ENCODE results near the gene C3AR1.
"Not testable (repeated sequence)": the region's sequence is repeated elsewhere in the genome, so short reads cannot be mapped to it uniquely, and the experiment has no call there.

Gene C3AR1

GRCh38 chr12:8096281-8096915 is 30.2 kb upstream of the C3AR1 start:
- Histone ChIP-seq H2AFZ (ENCODE audit: low read depth, low read length) (no peak overlapping the region), H3K9me3 (ENCODE audit: control insufficient read depth, low read length) (no peaks in the 10 kb centered on the region), H3K9ac (ENCODE audit: low read length) (no peak overlapping the region), H3K36me3 (ENCODE audit: control insufficient read depth in 1 of 2, insufficient read depth in 2 of 2, low read depth in 1 of 2, low read length in 2 of 2) (peaks cover 14 to 72% of the 10 kb centered on the region in 2 experiments), H3K27ac (ENCODE audit: low read length, poor library complexity, severe bottlenecking) (no peak overlapping the region), H3K4me3 (ENCODE audit: insufficient read depth in 1 of 2, low read depth in 1 of 2, low read length in 2 of 2) (no peak overlapping the region), H3K14ac (ENCODE audit: low read length in 2 of 2) (no peak overlapping the region), H3K18ac (ENCODE audit: low read depth in 1 of 2, low read length in 2 of 2) (no peak overlapping the region), H4K91ac (ENCODE audit: low read length) (no peak overlapping the region), H2AK5ac (ENCODE audit: low read length, severe bottlenecking) (no peak overlapping the region), H4K8ac (ENCODE audit: low read length) (no peak overlapping the region), H3K4me1 (ENCODE audit: control insufficient read depth, insufficient read depth, low read depth, low read length) (no peaks in the 10 kb centered on the region), H3K4me2 (ENCODE audit: low read length, poor library complexity, severe bottlenecking) (no peak overlapping the region), H2BK12ac (ENCODE audit: low read length in 2 of 2) (no peak overlapping the region), H2BK5ac (ENCODE audit: low read depth, low read length, poor library complexity, severe bottlenecking) (no peak overlapping the region), H3K23ac (ENCODE audit: low read length in 2 of 2) (no peak overlapping the region), H3K79me1 (replicated peaks; ENCODE audit: low read length, poor library complexity, severe bottlenecking) (peaks cover 15% of the 10 kb centered on the region), H3K27me3 (ENCODE audit: control insufficient read depth in 1 of 2, insufficient read depth in 1 of 2, low read length in 2 of 2) (no peaks in the 10 kb centered on the region), H2BK120ac (ENCODE audit: low read depth, low read length) (no peak overlapping the region), H3K4ac (ENCODE audit: low read depth in 1 of 2, low read length in 2 of 2) (no peak overlapping the region), H2BK15ac (ENCODE audit: low read depth, poor library complexity, severe bottlenecking) (no peak overlapping the region)
- WGBS: 100% methylated on average over 1 of the region's 2 CpGs
- DNase-seq: no peak

- Histone ChIP-seq H2BK15ac (ENCODE audit: low read depth, poor library complexity, severe bottlenecking) (no peak overlapping the region), H3K27ac (ENCODE audit: low read length, poor library complexity, severe bottlenecking) (no peak overlapping the region), H3K23ac (ENCODE audit: low read length in 2 of 2) (no peak overlapping the region), H3K4ac (ENCODE audit: low read depth in 1 of 2, low read length in 2 of 2) (no peak overlapping the region), H3K4me1 (ENCODE audit: control insufficient read depth, insufficient read depth, low read depth, low read length) (no peaks in the 10 kb centered on the region), H2AFZ (ENCODE audit: low read depth, low read length) (no peak overlapping the region), H4K8ac (ENCODE audit: low read length) (no peak overlapping the region), H2BK5ac (ENCODE audit: low read depth, low read length, poor library complexity, severe bottlenecking) (no peak overlapping the region), H2BK12ac (ENCODE audit: low read length in 2 of 2) (no peak overlapping the region), H2AK5ac (ENCODE audit: low read length, severe bottlenecking) (no peak overlapping the region), H2BK120ac (ENCODE audit: low read depth, low read length) (no peak overlapping the region), H3K9me3 (ENCODE audit: control insufficient read depth, low read length) (no peaks in the 10 kb centered on the region), H4K91ac (ENCODE audit: low read length) (no peak overlapping the region), H3K36me3 (ENCODE audit: control insufficient read depth in 1 of 2, insufficient read depth in 2 of 2, low read depth in 1 of 2, low read length in 2 of 2) (peaks cover 16 to 85% of the 10 kb centered on the region in 2 experiments), H3K9ac (ENCODE audit: low read length) (no peak overlapping the region), H3K18ac (ENCODE audit: low read depth in 1 of 2, low read length in 2 of 2) (no peak overlapping the region), H3K14ac (ENCODE audit: low read length in 2 of 2) (no peak overlapping the region), H3K27me3 (ENCODE audit: control insufficient read depth in 1 of 2, insufficient read depth in 1 of 2, low read length in 2 of 2) (no peaks in the 10 kb centered on the region), H3K79me1 (replicated peaks; ENCODE audit: low read length, poor library complexity, severe bottlenecking) (peaks cover 27% of the 10 kb centered on the region), H3K4me3 (ENCODE audit: insufficient read depth in 1 of 2, low read depth in 1 of 2, low read length in 2 of 2) (no peak overlapping the region), H3K4me2 (ENCODE audit: low read length, poor library complexity, severe bottlenecking) (no peak overlapping the region)
- no peak for DNase-seq
- no CpG with 5 or more reads among the region's 3 CpGs for WGBS
These were observed 27.1 kb upstream of the C3AR1 start for GRCh38 chr12:8093291-8093690.

GRCh38 chr12:8089716-8090115 is 23.6 kb upstream of the C3AR1 start:
- Histone ChIP-seq H3K18ac (ENCODE audit: low read depth in 1 of 2, low read length in 2 of 2) (no peak overlapping the region), H3K4ac (ENCODE audit: low read depth in 1 of 2, low read length in 2 of 2) (no peak overlapping the region), H3K9ac (ENCODE audit: low read length) (no peak overlapping the region), H3K27me3 (ENCODE audit: control insufficient read depth in 1 of 2, insufficient read depth in 1 of 2, low read length in 2 of 2) (no peaks in the 10 kb centered on the region), H2BK15ac (ENCODE audit: low read depth, poor library complexity, severe bottlenecking) (no peak overlapping the region), H2AFZ (ENCODE audit: low read depth, low read length) (no peak overlapping the region), H3K36me3 (ENCODE audit: control insufficient read depth in 1 of 2, insufficient read depth in 2 of 2, low read depth in 1 of 2, low read length in 2 of 2) (peaks cover 13 to 52% of the 10 kb centered on the region in 2 experiments), H3K4me3 (ENCODE audit: insufficient read depth in 1 of 2, low read depth in 1 of 2, low read length in 2 of 2) (no peak overlapping the region), H3K4me1 (ENCODE audit: control insufficient read depth, insufficient read depth, low read depth, low read length) (no peaks in the 10 kb centered on the region), H2BK5ac (ENCODE audit: low read depth, low read length, poor library complexity, severe bottlenecking) (no peak overlapping the region), H4K8ac (ENCODE audit: low read length) (no peak overlapping the region), H3K27ac (ENCODE audit: low read length, poor library complexity, severe bottlenecking) (no peak overlapping the region), H3K9me3 (ENCODE audit: control insufficient read depth, low read length) (no peaks in the 10 kb centered on the region), H2BK12ac (ENCODE audit: low read length in 2 of 2) (no peak overlapping the region), H4K91ac (ENCODE audit: low read length) (no peak overlapping the region), H3K4me2 (ENCODE audit: low read length, poor library complexity, severe bottlenecking) (no peak overlapping the region), H2AK5ac (ENCODE audit: low read length, severe bottlenecking) (no peak overlapping the region), H3K14ac (ENCODE audit: low read length in 2 of 2) (no peak overlapping the region), H3K79me1 (replicated peaks; ENCODE audit: low read length, poor library complexity, severe bottlenecking) (peaks cover 30% of the 10 kb centered on the region), H3K23ac (ENCODE audit: low read length in 2 of 2) (no peak overlapping the region), H2BK120ac (ENCODE audit: low read depth, low read length) (no peak overlapping the region)
- DNase-seq: no peak
- WGBS: 93% methylated on average over 5 of the region's 5 CpGs

GRCh38 chr12:8089277-8089676 is 23.1 kb upstream of the C3AR1 start:
- H3K18ac ChIP-seq (ENCODE audit: low read depth in 1 of 2, low read length in 2 of 2); H2BK12ac ChIP-seq (ENCODE audit: low read length in 2 of 2); H4K8ac ChIP-seq (ENCODE audit: low read length); H3K27me3 ChIP-seq (ENCODE audit: control insufficient read depth in 1 of 2, insufficient read depth in 1 of 2, low read length in 2 of 2); H3K27ac ChIP-seq (ENCODE audit: low read length, poor library complexity, severe bottlenecking); H3K14ac ChIP-seq (ENCODE audit: low read length in 2 of 2); H2BK120ac ChIP-seq (ENCODE audit: low read depth, low read length); H2BK15ac ChIP-seq (ENCODE audit: low read depth, poor library complexity, severe bottlenecking); H2AFZ ChIP-seq (ENCODE audit: low read depth, low read length); H3K4me3 ChIP-seq (ENCODE audit: insufficient read depth in 1 of 2, low read depth in 1 of 2, low read length in 2 of 2); H3K4me2 ChIP-seq (ENCODE audit: low read length, poor library complexity, severe bottlenecking); H3K23ac ChIP-seq (ENCODE audit: low read length in 2 of 2); H2BK5ac ChIP-seq (ENCODE audit: low read depth, low read length, poor library complexity, severe bottlenecking); H2AK5ac ChIP-seq (ENCODE audit: low read length, severe bottlenecking); H3K9ac ChIP-seq (ENCODE audit: low read length); H4K91ac ChIP-seq (ENCODE audit: low read length); H3K9me3 ChIP-seq (ENCODE audit: control insufficient read depth, low read length); DNase-seq; H3K4ac ChIP-seq (ENCODE audit: low read depth in 1 of 2, low read length in 2 of 2); H3K4me1 ChIP-seq (ENCODE audit: control insufficient read depth, insufficient read depth, low read depth, low read length): not testable (repeated sequence)
- peaks cover 9 to 48% of the 10 kb centered on the region in 2 experiments for H3K36me3 ChIP-seq (ENCODE audit: control insufficient read depth in 1 of 2, insufficient read depth in 2 of 2, low read depth in 1 of 2, low read length in 2 of 2)
- WGBS: 96% methylated on average over 11 of the region's 11 CpGs
- peaks cover 27% of the 10 kb centered on the region for H3K79me1 ChIP-seq (replicated peaks; ENCODE audit: low read length, poor library complexity, severe bottlenecking)
